ENCODE data around the gene C16orf87. TPM values are rescaled to one million over a fixed set of nuclear protein-coding genes. Genes with fewer than 3 reads are reported as not detected.

The C16orf87 gene
- total RNA-seq, 4 donors from 2014 or later, result 5.5 to 14.9 (median 7.9) TPM

DNA sequence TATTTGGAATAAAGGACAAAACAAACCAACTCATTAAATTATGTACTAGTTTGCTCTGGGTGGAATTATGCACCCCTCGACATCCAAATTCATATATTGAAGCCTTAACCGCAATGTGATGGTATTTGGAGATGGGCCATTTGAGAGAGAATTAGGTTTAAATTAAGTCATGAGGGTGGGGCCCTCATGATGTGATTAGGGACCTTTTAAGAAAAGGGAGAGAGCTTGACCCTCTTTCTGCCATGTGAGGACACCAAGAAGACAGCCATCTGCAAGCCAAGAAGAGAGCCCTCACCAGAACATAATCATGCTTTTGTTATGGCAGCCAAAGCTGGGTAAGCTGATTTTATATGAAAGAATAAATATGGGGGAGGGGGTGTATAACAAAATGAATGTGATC, 2.0 kb downstream of the C16orf87 start:
- intact Hi-C loops (cut with DNase I; ENCODE audit: low total_unique reads), result no loop called here
- WGBS, 2 donors, result 93 to 98% methylated on average over 2 of the region's 2 CpGs
- TF ChIP-seq CTCF (IDR thresholded peaks at IDR 0.05), result no peak
- no peak for TF ChIP-seq POLR2A (IDR thresholded peaks at IDR 0.05)
- H3K4me3 ChIP-seq (ENCODE audit: low read depth, poor library complexity, severe bottlenecking), result no peak overlapping the region
- DNase-seq (ENCODE audit: low spot score in 2 of 2), result no peak

GRCh38 chr16:46828292-46828691, 2.7 kb downstream of the C16orf87 start:
- no peak for TF ChIP-seq CTCF (IDR thresholded peaks at IDR 0.05)
- TF ChIP-seq POLR2A (IDR thresholded peaks at IDR 0.05), result no peak
- intact Hi-C loops (cut with DNase I; ENCODE audit: low total_unique reads), result no loop called here
- H3K4me3 ChIP-seq (ENCODE audit: low read depth, poor library complexity, severe bottlenecking), result no peak overlapping the region
- no peak for DNase-seq (ENCODE audit: low spot score in 2 of 2)

- H3K4me3 ChIP-seq (ENCODE audit: low read depth, poor library complexity, severe bottlenecking), result no peak overlapping the region
- intact Hi-C loops (cut with DNase I; ENCODE audit: low total_unique reads), result no loop called here
- DNase-seq (ENCODE audit: low spot score in 2 of 2), result no peak
- TF ChIP-seq POLR2A (IDR thresholded peaks at IDR 0.05), result no peak
- no peak for TF ChIP-seq CTCF (IDR thresholded peaks at IDR 0.05)
- WGBS, 2 donors, result 79 to 87% methylated on average over 3 of the region's 3 CpGs
These were observed 4.3 kb downstream of the C16orf87 start for GRCh38 chr16:46826631-46827030.

GRCh38 chr16:46822270-46822669, 8.7 kb downstream of the C16orf87 start:
- no peak for DNase-seq (ENCODE audit: low spot score in 2 of 2)
- H3K4me3 ChIP-seq (ENCODE audit: low read depth, poor library complexity, severe bottlenecking), result no peak overlapping the region
- intact Hi-C loops (cut with DNase I; ENCODE audit: low total_unique reads), result no loop called here
- TF ChIP-seq CTCF (IDR thresholded peaks at IDR 0.05), result no peak
- TF ChIP-seq POLR2A (IDR thresholded peaks at IDR 0.05), result no peak
- WGBS, 2 donors, result 71 to 72% methylated on average over 3 of the region's 3 CpGs

- intact Hi-C loops (cut with DNase I; ENCODE audit: low total_unique reads), result no loop called here
- TF ChIP-seq POLR2A (IDR thresholded peaks at IDR 0.05), result no peak
- no peak for TF ChIP-seq CTCF (IDR thresholded peaks at IDR 0.05)
- WGBS, 2 donors, result 76 to 82% methylated on average over 2 of the region's 2 CpGs
- H3K4me3 ChIP-seq (ENCODE audit: low read depth, poor library complexity, severe bottlenecking), result no peak overlapping the region
- no peak for DNase-seq (ENCODE audit: low spot score in 2 of 2)
These were observed 13.0 kb downstream of the C16orf87 start for GRCh38 chr16:46817961-46818360.

- intact Hi-C loops (cut with DNase I; ENCODE audit: low total_unique reads), result no loop called here
- TF ChIP-seq CTCF (IDR thresholded peaks at IDR 0.05) (no peak), POLR2A (IDR thresholded peaks at IDR 0.05) (no peak)
- no peak for DNase-seq (ENCODE audit: low spot score in 2 of 2)
- H3K4me3 ChIP-seq (ENCODE audit: low read depth, poor library complexity, severe bottlenecking), result no peak overlapping the region
- WGBS, 2 donors, result 97 to 100% methylated on average over 1 of the region's 1 CpG
These were observed 16.2 kb downstream of the C16orf87 start for GRCh38 chr16:46814790-46815189.
